AG10803 (cell line): Measurements from ENCODE around the gene CIAO1.

Experiments
- DNase-seq: peaks from one replicate; pipeline ENCODE4 v3.0.0; 2010; ENCODE audit warnings: low read depth
- H3K4me3 ChIP-seq: 2 replicates; pipeline ENCODE4 v1.5.1; 2011; ENCODE audit warnings: mild to moderate bottlenecking, low read length, control low read depth
- CTCF ChIP-seq: conservative IDR thresholded peaks from 2 replicates; pipeline ENCODE4 v1.5.1; 2011; ENCODE audit warnings: mild to moderate bottlenecking, low read length, control low read depth, inconsistent platforms

CIAO1 gene

GRCh38 chr2:96265349-96265839, 631 bp upstream of the CIAO1 start:
- no peak for TF ChIP-seq CTCF
- H3K4me3 ChIP-seq = peak overlapping the region; percentile 91
- peak; percentile 17 for DNase-seq

- DNase-seq = peak; percentile 35
- peak; percentile 51 for TF ChIP-seq CTCF
- peak overlapping the region; percentile 97 for H3K4me3 ChIP-seq
Measured at GRCh38 chr2:96267159-96267971, 1.3 kb downstream of the CIAO1 start.

- H3K4me3 ChIP-seq = no peak overlapping the region
- DNase-seq = no peak
- TF ChIP-seq CTCF = no peak
Measured at GRCh38 chr2:96271995-96272394, 6.0 kb downstream of the CIAO1 start.

GRCh38 chr2:96273763-96274162, 7.7 kb downstream of the CIAO1 start:
- DNase-seq = no peak
- no peak for TF ChIP-seq CTCF
- no peak overlapping the region for H3K4me3 ChIP-seq

GRCh38 chr2:96274355-96275056, 8.5 kb downstream of the CIAO1 start:
- TF ChIP-seq CTCF = no peak
- H3K4me3 ChIP-seq = no peak overlapping the region
- DNase-seq = no peak

- no peak for DNase-seq
- no peak for TF ChIP-seq CTCF
- no peak overlapping the region for H3K4me3 ChIP-seq
Measured at GRCh38 chr2:96276787-96277499, 10.9 kb downstream of the CIAO1 start.
